Endothelial cell of umbilical vein (primary cell): ENCODE results near the gene DPP9. TPM values are rescaled to one million over a fixed set of nuclear protein-coding genes. Genes with fewer than 3 reads are reported as not detected.
A peak's percentile ranks its signal among the peaks of the same experiment; 100 is the strongest.
"Not testable (repeated sequence)": the region's sequence is repeated elsewhere in the genome, so short reads cannot be mapped to it uniquely, and the experiment has no call there.

Source experiments
- BruUV-seq: library from RNA; stranded (reverse); fragments of 400-500 nt; replicated peaks from 2 replicates; lab custom pipeline; 2021; lab: Mats Ljungman, UMichigan
- CTCF ChIA-PET: fragments of 300-600, 350-600 bp; sonication (Branson Sonifier 250); formaldehyde crosslinking; loops from one replicate; lab custom pipeline; 2021; ENCODE audit warnings: antibody characterized with exemption, inconsistent platforms; lab: Charles Lee
- POLR2A ChIA-PET: fragments of 300-600, 350-600 bp; sonication (Branson Sonifier 250); formaldehyde crosslinking; loops from one replicate; lab custom pipeline; 2021; ENCODE audit warnings: antibody characterized with exemption, inconsistent platforms; lab: Charles Lee
- DNase-seq: peaks from one replicate; pipeline ENCODE4 v3.0.0-alpha.2; 2011; ENCODE audit warnings: low read depth, low spot score
- FAIRE-seq: peaks from 2 replicates; lab custom pipeline; 2011; peaks lifted over from hg19 to GRCh38; lab: Jason Lieb, UNC
- H2AFZ ChIP-seq: 2 replicates; pipeline ENCODE4 v1.6.0; 2012; ENCODE audit warnings: low read depth, low read length, control low read depth, inconsistent platforms
- H3K27ac ChIP-seq: 2 replicates; pipeline ENCODE4 v1.5.1; 2011; ENCODE audit warnings: low read depth, mild to moderate bottlenecking, control low read depth, low read length, moderate library complexity; ENCODE audit not compliant: insufficient read depth
- H3K27me3 ChIP-seq, 2 experiments: 2 replicates each; pipeline versions ENCODE4 v1.6.0 to v1.6.1; 2011; ENCODE audit warnings: low read length in 2 of 2, mixed read lengths in 1 of 2; ENCODE audit not compliant: control insufficient read depth in 2 of 2, insufficient read depth in 2 of 2
- H3K36me3 ChIP-seq, 2 experiments: 2 replicates in 1 of 2; 3 replicates in 1 of 2; pipeline ENCODE4 v1.5.1; 2011; ENCODE audit warnings: low read length in 2 of 2, mild to moderate bottlenecking in 1 of 2, moderate library complexity in 1 of 2; ENCODE audit not compliant: control insufficient read depth in 2 of 2, insufficient read depth in 2 of 2; ENCODE audit errors: extremely low read depth in 1 of 2
- H3K4me1 ChIP-seq: 3 replicates; pipeline ENCODE4 v1.5.1; 2011; ENCODE audit warnings: mild to moderate bottlenecking, low read length; ENCODE audit not compliant: control insufficient read depth, insufficient read depth; ENCODE audit errors: extremely low read depth
- H3K4me2 ChIP-seq: 2 replicates; pipeline ENCODE4 v1.6.1; 2011; ENCODE audit warnings: low read length, control low read depth, mixed read lengths; ENCODE audit not compliant: insufficient read depth
- H3K4me3 ChIP-seq, 3 experiments: fragments of 200-600 bp in 1 of 3; sonication (generic), shearing (Covaris generic) in 1 of 3; replicated peaks in 1 of 3; 2 replicates each; pipeline ENCODE4 v1.5.1; 2011 to 2016; ENCODE audit warnings: control low read depth in 3 of 3, low read length in 3 of 3, mild to moderate bottlenecking in 2 of 3, inconsistent platforms in 1 of 3, low read depth in 1 of 3, moderate library complexity in 1 of 3; ENCODE audit not compliant: insufficient read depth in 1 of 3
- H3K79me2 ChIP-seq: 2 replicates; pipeline ENCODE4 v1.6.0; 2012; ENCODE audit warnings: low read length, inconsistent platforms; ENCODE audit not compliant: control insufficient read depth, insufficient read depth
- H3K9ac ChIP-seq: replicated peaks from 2 replicates; pipeline ENCODE3; 2011; ENCODE audit warnings: low read length, control low read depth; ENCODE audit not compliant: insufficient read depth; ENCODE audit errors: extremely low read depth
- H3K9me1 ChIP-seq: replicated peaks from 3 replicates; pipeline ENCODE4 v1.6.0; 2011; ENCODE audit warnings: mild to moderate bottlenecking, low read length; ENCODE audit not compliant: control insufficient read depth, insufficient read depth; ENCODE audit errors: extremely low read depth
- H3K9me3 ChIP-seq: replicated peaks from 2 replicates; pipeline ENCODE4 v1.5.1; 2012; ENCODE audit warnings: low read length, inconsistent platforms; ENCODE audit not compliant: control insufficient read depth, insufficient read depth
- H4K20me1 ChIP-seq: replicated peaks from 2 replicates; pipeline ENCODE3; 2011; ENCODE audit warnings: mild to moderate bottlenecking, low read length; ENCODE audit not compliant: control insufficient read depth, insufficient read depth; ENCODE audit errors: extremely low read depth
- FOS ChIP-seq: IDR thresholded peaks from 2 replicates; pipeline ENCODE4 v1.6.1; 2011; ENCODE audit warnings: mild to moderate bottlenecking, low read length, moderate library complexity, borderline replicate concordance; ENCODE audit not compliant: insufficient read depth
- JUN ChIP-seq: IDR thresholded peaks from 2 replicates; pipeline ENCODE4 v1.6.1; 2011; ENCODE audit warnings: borderline replicate concordance, low read depth; ENCODE audit not compliant: insufficient read length, insufficient read depth
- MYC ChIP-seq: IDR thresholded peaks from one replicate; pipeline ENCODE4 v1.6.1; 2011; ENCODE audit warnings: mild to moderate bottlenecking, low read depth, low read length
- dilution Hi-C: fragments of 300-500 bp; cut with MboI; formaldehyde crosslinking; loops from one replicate; pipeline ENCODE4 v1.15.0; 2019; ENCODE audit warnings: low sequenced_read_pairs; ENCODE audit not compliant: extremely low pct_ligation_motif_present
- intact Hi-C: fragments of 100-400 bp; cut with micrococcal nuclease; formaldehyde crosslinking; loops from one replicate; pipeline ENCODE4 v1.10.0; 2022
- polyA plus RNA-seq, 4 experiments: library from polyadenylated mRNA; depleted of rRNA in 3 of 4; stranded (reverse) in 3 of 4; unstranded in 1 of 4; fragments of >200 nt; gene quantifications; 2 replicates each; pipeline versions ENCODE4 v1.2.1 to v1.2.3, GENCODE V29; 2011 to 2012; ENCODE audit warnings: missing spikeins in 1 of 4
- total RNA-seq: library from RNA; stranded (reverse); gene quantifications from 2 replicates; pipeline ENCODE4 v1.2.3, GENCODE V29; 2021
- TF ChIP-seq, protein P1 (sequence below), 2 donors: IDR thresholded peaks; 1 replicate in 1 of 2; 2 replicates in 1 of 2; pipeline ENCODE4 v1.5.1; 2011; ENCODE audit warnings: low read length in 2 of 2, mild to moderate bottlenecking in 2 of 2, moderate library complexity in 2 of 2, control low read depth in 1 of 2, inconsistent platforms in 1 of 2, low read depth in 1 of 2; ENCODE audit not compliant: insufficient read depth in 1 of 2; ENCODE audit errors: extremely low read depth in 1 of 2

DPP9 gene
- total and polyA plus RNA-seq, 2 donors (not counting 3 experiments of a cell fraction or from before 2014, with no cell fraction given) = 31.5 to 98.0 TPM

DNA sequence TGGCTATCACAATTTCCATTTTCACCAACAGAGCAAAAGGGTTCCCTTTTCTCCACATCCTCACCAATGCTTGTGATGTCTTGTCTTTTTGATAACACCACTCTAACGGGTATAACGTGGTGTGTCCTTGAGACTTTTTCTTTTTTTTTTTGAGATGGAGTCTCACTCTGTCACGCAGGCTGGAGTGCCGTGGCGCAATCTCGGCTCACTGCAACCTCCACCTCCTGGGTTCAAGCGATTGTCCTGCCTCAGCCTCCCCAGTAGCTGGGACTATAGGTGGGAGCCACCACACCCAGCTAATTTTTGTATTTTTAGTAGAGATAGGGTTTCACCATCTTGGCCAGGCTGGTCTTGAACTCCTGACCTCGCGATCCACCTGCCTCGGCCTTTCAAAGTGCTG is 21.5 kb upstream of the DPP9 start:
- H3K4me2 ChIP-seq, H3K79me2 ChIP-seq, POLR2A ChIA-PET, H4K20me1 ChIP-seq, H3K4me3 ChIP-seq, H3K9ac ChIP-seq, H3K9me3 ChIP-seq, DNase-seq, H3K27ac ChIP-seq, H3K9me1 ChIP-seq, BruUV-seq, H3K27me3 ChIP-seq, FAIRE-seq, intact Hi-C loops, dilution Hi-C loops, H3K4me1 ChIP-seq, H3K36me3 ChIP-seq, H2AFZ ChIP-seq: not testable (repeated sequence)
- TF ChIP-seq FOS = peak; percentile 3
- CTCF ChIA-PET = interaction anchor here (0.6 to 1.2 kb wide), 2 partner anchors 46 to 1035 kb away, joined by 3 read pairs; no protein-coding TSS in a partner anchor

DNA sequence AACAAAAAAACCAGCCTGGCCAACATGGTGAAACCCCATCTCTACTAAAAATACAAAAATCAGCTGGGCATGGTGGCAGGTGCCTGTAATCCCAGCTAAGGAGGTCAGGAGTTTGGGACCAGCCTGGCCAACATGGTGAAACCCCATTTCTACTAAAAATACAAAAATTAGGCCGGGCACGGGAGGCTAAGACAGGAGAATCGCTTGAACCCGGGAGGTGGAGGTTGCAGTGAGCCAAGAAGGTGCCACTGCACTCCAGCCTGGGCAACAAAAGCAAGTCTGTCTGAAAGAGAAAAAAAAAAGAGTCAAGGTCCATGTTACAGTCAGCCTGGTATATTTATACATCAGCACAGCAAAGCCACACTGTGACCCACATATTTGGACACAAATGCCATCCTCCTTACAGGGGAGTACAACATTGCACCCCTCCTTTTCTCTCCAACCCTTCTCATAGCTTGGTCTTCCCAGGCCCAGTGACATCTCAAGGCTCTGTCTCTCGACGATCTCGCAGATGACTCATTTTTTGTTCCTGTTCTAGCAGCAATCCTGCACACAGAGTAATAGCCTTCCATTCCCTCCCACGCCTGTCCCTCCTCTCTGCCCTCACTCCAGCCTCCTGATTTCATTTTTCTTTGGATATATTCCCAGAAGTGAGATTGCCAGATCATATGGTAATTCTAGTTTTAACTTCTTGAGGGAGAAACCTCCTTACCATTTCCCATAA is 21.0 kb upstream of the DPP9 start:
- intact Hi-C loops = no loop called here
- no peak overlapping the region for H3K9ac ChIP-seq

More for the DNA sequence above, 21.0 kb upstream of the DPP9 start:
- H2AFZ ChIP-seq = no peak overlapping the region
- H3K4me1 ChIP-seq = no peaks in the 10 kb centered on the region
- no peaks in the 10 kb centered on the region for H3K36me3 ChIP-seq
- no peaks in the 10 kb centered on the region for H3K9me1 ChIP-seq
- TF ChIP-seq, protein P1, sequence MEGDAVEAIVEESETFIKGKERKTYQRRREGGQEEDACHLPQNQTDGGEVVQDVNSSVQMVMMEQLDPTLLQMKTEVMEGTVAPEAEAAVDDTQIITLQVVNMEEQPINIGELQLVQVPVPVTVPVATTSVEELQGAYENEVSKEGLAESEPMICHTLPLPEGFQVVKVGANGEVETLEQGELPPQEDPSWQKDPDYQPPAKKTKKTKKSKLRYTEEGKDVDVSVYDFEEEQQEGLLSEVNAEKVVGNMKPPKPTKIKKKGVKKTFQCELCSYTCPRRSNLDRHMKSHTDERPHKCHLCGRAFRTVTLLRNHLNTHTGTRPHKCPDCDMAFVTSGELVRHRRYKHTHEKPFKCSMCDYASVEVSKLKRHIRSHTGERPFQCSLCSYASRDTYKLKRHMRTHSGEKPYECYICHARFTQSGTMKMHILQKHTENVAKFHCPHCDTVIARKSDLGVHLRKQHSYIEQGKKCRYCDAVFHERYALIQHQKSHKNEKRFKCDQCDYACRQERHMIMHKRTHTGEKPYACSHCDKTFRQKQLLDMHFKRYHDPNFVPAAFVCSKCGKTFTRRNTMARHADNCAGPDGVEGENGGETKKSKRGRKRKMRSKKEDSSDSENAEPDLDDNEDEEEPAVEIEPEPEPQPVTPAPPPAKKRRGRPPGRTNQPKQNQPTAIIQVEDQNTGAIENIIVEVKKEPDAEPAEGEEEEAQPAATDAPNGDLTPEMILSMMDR (IDR thresholded peaks at IDR 0.05; ENCODE audit: extremely low read depth in 1 of 2, insufficient read depth in 1 of 2, low read depth in 1 of 2, low read length in 2 of 2) = no peak
- no peak for TF ChIP-seq MYC
- peak; percentile 71 for TF ChIP-seq FOS
- peak; percentile 21 for TF ChIP-seq JUN
- H3K4me3 ChIP-seq = no peak overlapping the region
- BruUV-seq = no TSS peak
- ChIA-PET POLR2A (no interaction called here), CTCF (interaction anchor here (1.2 kb wide), 1 partner anchor 46 kb away, joined by 3 read pairs; no protein-coding TSS in a partner anchor)
- H3K4me2 ChIP-seq = no peak overlapping the region
- no peaks in the 10 kb centered on the region for H3K79me2 ChIP-seq
- dilution Hi-C loops = no loop called here
- no peaks in the 10 kb centered on the region for H3K9me3 ChIP-seq
- no peaks in the 10 kb centered on the region for H4K20me1 ChIP-seq
- H3K27ac ChIP-seq = no peak overlapping the region
- H3K27me3 ChIP-seq = peaks cover 0 to 5% of the 10 kb centered on the region in 2 experiments
- FAIRE-seq (peak; percentile 50), DNase-seq (peak; percentile 51)
